Neural cell (in vitro differentiated cells): ENCODE results near the gene PLXNA2. TPM values are rescaled to one million over a fixed set of nuclear protein-coding genes. Genes with fewer than 3 reads are reported as not detected.

Source experiments
- H2AFZ ChIP-seq: fragments of 200-600, 300-800 bp; sonication (generic), shearing (Covaris generic); 2 replicates; pipeline ENCODE4 v1.6.0; 2014; ENCODE audit warnings: low read depth, mild to moderate bottlenecking, antibody characterized with exemption, low read length, moderate library complexity
- H3F3A ChIP-seq: fragments of 200-600 bp; shearing (Covaris generic); 2 replicates; pipeline ENCODE4 v1.6.1; 2016; ENCODE audit warnings: mild to moderate bottlenecking, moderate library complexity, mixed read lengths, antibody characterized with exemption, low read length; ENCODE audit not compliant: insufficient read depth, poor library complexity, severe bottlenecking
- H3K27ac ChIP-seq: fragments of 200-600, 300-800 bp; sonication (generic), shearing (Covaris generic); 2 replicates; pipeline ENCODE4 v1.5.1; 2014; ENCODE audit warnings: mild to moderate bottlenecking, low read length, moderate library complexity
- H3K27me3 ChIP-seq: fragments of 300-800, 200-600 bp; sonication (generic), shearing (Covaris generic); 2 replicates; pipeline ENCODE4 v1.6.0; 2014; ENCODE audit warnings: mild to moderate bottlenecking, low read depth, low read length, moderate library complexity; ENCODE audit not compliant: insufficient read depth
- H3K36me3 ChIP-seq: fragments of 300-800, 200-600 bp; sonication (generic), shearing (Covaris generic); 2 replicates; pipeline ENCODE4 v1.5.1; 2014; ENCODE audit warnings: mild to moderate bottlenecking, antibody characterized with exemption, low read length, moderate library complexity; ENCODE audit not compliant: insufficient read depth
- H3K4me2 ChIP-seq: fragments of 300-800, 200-600 bp; sonication (generic), shearing (Covaris generic); 2 replicates; pipeline ENCODE4 v1.6.0; 2014; ENCODE audit warnings: mild to moderate bottlenecking, low read length
- H3K4me3 ChIP-seq: fragments of 300-800, 200-600 bp; sonication (generic), shearing (Covaris generic); 2 replicates; pipeline ENCODE4 v1.5.1; 2014; ENCODE audit warnings: mild to moderate bottlenecking, low read length, moderate library complexity
- H3K79me2 ChIP-seq: fragments of 200-600 bp; shearing (Covaris generic); replicated peaks from 2 replicates; pipeline ENCODE4 v1.6.0; 2014; ENCODE audit warnings: mild to moderate bottlenecking, low read length, moderate library complexity; ENCODE audit not compliant: insufficient read depth
- H3K9ac ChIP-seq: fragments of 300-800, 200-600 bp; sonication (generic), shearing (Covaris generic); 2 replicates; pipeline ENCODE4 v1.6.1; 2016; ENCODE audit warnings: mild to moderate bottlenecking, low read length, mixed read lengths
- H3K9me2 ChIP-seq: fragments of 200-600 bp; shearing (Covaris generic); 2 replicates; pipeline ENCODE4 v1.6.1; 2016; ENCODE audit warnings: mild to moderate bottlenecking, low read length, mixed read lengths; ENCODE audit not compliant: insufficient read depth
- H3K9me3 ChIP-seq: fragments of 200-600, 300-800 bp; sonication (generic), shearing (Covaris generic); 2 replicates; pipeline ENCODE4 v1.6.1; 2016; ENCODE audit warnings: mild to moderate bottlenecking, mixed run types, low read length, moderate library complexity, mixed read lengths
- H4K20me1 ChIP-seq: fragments of 200-600 bp; shearing (Covaris generic); 2 replicates; pipeline ENCODE4 v1.6.1; 2016; ENCODE audit warnings: mild to moderate bottlenecking, mixed run types; ENCODE audit not compliant: insufficient read depth
- EP300 ChIP-seq: fragments of 450-650 bp; conservative IDR thresholded peaks from 2 replicates; pipeline ENCODE4 v1.6.1; 2014; ENCODE audit warnings: antibody characterized with exemption, mild to moderate bottlenecking, moderate library complexity; ENCODE audit not compliant: poor library complexity, severe bottlenecking
- EZH2 ChIP-seq: fragments of 200-600, 300-800 bp; shearing (Covaris generic), sonication (generic); IDR thresholded peaks from 2 replicates; pipeline ENCODE4 v1.6.1; 2014; ENCODE audit warnings: antibody characterized with exemption, low read length, borderline replicate concordance, mild to moderate bottlenecking; ENCODE audit not compliant: insufficient read depth, poor library complexity, severe bottlenecking
- MXI1 ChIP-seq: fragments of 450-650 bp; conservative IDR thresholded peaks from 2 replicates; pipeline ENCODE4 v1.6.1; 2014; ENCODE audit warnings: antibody characterized with exemption, mild to moderate bottlenecking; ENCODE audit not compliant: poor library complexity, severe bottlenecking
- POLR2AphosphoS5 ChIP-seq: IDR thresholded peaks from 2 replicates; pipeline ENCODE4 v1.6.1; 2012
- RAD21 ChIP-seq: fragments of 450-650 bp; conservative IDR thresholded peaks from 2 replicates; pipeline ENCODE4 v1.6.1; 2014; ENCODE audit warnings: antibody characterized with exemption, mild to moderate bottlenecking, moderate library complexity
- SMC3 ChIP-seq: fragments of 450-650 bp; conservative IDR thresholded peaks from 2 replicates; pipeline ENCODE4 v1.6.1; 2014; ENCODE audit warnings: antibody characterized with exemption, mild to moderate bottlenecking, moderate library complexity; ENCODE audit not compliant: poor library complexity
- TAF1 ChIP-seq: IDR thresholded peaks from 2 replicates; pipeline ENCODE4 v1.6.1; 2012; ENCODE audit warnings: low read depth
- polyA plus RNA-seq: library from polyadenylated mRNA; depleted of rRNA; stranded (reverse); fragments of >200 nt; gene quantifications from 2 replicates; pipeline ENCODE4 v1.2.3, GENCODE V29; 2014
- TF ChIP-seq, protein P1 (sequence below): IDR thresholded peaks from 2 replicates; pipeline ENCODE4 v1.6.1; 2012; ENCODE audit warnings: borderline replicate concordance
- TF ChIP-seq, protein P2 (sequence below): fragments of 450-650 bp; IDR thresholded peaks from 2 replicates; pipeline ENCODE4 v1.5.1; 2014; ENCODE audit warnings: antibody characterized with exemption, mild to moderate bottlenecking, moderate library complexity; ENCODE audit not compliant: poor library complexity, severe bottlenecking

The PLXNA2 gene
- polyA plus RNA-seq, 1 donor from 2014 or later, result 30.6 TPM

DNA sequence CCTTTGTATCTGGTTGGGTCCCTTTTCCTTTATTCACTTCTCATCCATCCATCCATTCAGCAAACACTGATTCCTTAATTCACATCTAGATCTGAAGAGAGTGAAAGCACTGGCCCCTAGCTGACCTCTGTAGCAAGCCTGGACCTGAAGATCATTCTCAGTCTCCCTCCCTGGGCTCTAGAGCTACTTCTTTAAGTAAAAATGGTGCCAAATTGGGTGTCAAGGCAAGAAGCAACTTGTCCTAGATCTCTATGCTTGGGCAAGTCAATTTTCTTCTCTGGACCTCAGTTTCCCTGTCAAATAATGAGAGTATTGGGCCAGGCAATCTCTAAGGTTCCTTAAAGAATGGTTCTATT is 36.1 kb downstream of the PLXNA2 start:
- Histone ChIP-seq H3F3A (no peaks in the 10 kb centered on the region), H3K9me2 (no peaks in the 10 kb centered on the region), H3K79me2 (peaks cover 10% of the 10 kb centered on the region), H3K4me3 (no peak overlapping the region), H3K27me3 (no peaks in the 10 kb centered on the region), H3K36me3 (peaks cover 27% of the 10 kb centered on the region), H3K9me3 (no peaks in the 10 kb centered on the region), H3K4me2 (no peak overlapping the region), H2AFZ (no peak overlapping the region), H4K20me1 (peaks cover 16% of the 10 kb centered on the region), H3K9ac (no peak overlapping the region), H3K27ac (no peak overlapping the region)
- TF ChIP-seq EZH2 (no peak), EP300 (no peak), SMC3 (no peak), TAF1 (no peak), MXI1 (no peak), RAD21 (no peak), POLR2AphosphoS5 (no peak)
- TF ChIP-seq, protein P1, sequence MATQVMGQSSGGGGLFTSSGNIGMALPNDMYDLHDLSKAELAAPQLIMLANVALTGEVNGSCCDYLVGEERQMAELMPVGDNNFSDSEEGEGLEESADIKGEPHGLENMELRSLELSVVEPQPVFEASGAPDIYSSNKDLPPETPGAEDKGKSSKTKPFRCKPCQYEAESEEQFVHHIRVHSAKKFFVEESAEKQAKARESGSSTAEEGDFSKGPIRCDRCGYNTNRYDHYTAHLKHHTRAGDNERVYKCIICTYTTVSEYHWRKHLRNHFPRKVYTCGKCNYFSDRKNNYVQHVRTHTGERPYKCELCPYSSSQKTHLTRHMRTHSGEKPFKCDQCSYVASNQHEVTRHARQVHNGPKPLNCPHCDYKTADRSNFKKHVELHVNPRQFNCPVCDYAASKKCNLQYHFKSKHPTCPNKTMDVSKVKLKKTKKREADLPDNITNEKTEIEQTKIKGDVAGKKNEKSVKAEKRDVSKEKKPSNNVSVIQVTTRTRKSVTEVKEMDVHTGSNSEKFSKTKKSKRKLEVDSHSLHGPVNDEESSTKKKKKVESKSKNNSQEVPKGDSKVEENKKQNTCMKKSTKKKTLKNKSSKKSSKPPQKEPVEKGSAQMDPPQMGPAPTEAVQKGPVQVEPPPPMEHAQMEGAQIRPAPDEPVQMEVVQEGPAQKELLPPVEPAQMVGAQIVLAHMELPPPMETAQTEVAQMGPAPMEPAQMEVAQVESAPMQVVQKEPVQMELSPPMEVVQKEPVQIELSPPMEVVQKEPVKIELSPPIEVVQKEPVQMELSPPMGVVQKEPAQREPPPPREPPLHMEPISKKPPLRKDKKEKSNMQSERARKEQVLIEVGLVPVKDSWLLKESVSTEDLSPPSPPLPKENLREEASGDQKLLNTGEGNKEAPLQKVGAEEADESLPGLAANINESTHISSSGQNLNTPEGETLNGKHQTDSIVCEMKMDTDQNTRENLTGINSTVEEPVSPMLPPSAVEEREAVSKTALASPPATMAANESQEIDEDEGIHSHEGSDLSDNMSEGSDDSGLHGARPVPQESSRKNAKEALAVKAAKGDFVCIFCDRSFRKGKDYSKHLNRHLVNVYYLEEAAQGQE, result no peak
- TF ChIP-seq, protein P2, sequence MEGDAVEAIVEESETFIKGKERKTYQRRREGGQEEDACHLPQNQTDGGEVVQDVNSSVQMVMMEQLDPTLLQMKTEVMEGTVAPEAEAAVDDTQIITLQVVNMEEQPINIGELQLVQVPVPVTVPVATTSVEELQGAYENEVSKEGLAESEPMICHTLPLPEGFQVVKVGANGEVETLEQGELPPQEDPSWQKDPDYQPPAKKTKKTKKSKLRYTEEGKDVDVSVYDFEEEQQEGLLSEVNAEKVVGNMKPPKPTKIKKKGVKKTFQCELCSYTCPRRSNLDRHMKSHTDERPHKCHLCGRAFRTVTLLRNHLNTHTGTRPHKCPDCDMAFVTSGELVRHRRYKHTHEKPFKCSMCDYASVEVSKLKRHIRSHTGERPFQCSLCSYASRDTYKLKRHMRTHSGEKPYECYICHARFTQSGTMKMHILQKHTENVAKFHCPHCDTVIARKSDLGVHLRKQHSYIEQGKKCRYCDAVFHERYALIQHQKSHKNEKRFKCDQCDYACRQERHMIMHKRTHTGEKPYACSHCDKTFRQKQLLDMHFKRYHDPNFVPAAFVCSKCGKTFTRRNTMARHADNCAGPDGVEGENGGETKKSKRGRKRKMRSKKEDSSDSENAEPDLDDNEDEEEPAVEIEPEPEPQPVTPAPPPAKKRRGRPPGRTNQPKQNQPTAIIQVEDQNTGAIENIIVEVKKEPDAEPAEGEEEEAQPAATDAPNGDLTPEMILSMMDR, result no peak

DNA sequence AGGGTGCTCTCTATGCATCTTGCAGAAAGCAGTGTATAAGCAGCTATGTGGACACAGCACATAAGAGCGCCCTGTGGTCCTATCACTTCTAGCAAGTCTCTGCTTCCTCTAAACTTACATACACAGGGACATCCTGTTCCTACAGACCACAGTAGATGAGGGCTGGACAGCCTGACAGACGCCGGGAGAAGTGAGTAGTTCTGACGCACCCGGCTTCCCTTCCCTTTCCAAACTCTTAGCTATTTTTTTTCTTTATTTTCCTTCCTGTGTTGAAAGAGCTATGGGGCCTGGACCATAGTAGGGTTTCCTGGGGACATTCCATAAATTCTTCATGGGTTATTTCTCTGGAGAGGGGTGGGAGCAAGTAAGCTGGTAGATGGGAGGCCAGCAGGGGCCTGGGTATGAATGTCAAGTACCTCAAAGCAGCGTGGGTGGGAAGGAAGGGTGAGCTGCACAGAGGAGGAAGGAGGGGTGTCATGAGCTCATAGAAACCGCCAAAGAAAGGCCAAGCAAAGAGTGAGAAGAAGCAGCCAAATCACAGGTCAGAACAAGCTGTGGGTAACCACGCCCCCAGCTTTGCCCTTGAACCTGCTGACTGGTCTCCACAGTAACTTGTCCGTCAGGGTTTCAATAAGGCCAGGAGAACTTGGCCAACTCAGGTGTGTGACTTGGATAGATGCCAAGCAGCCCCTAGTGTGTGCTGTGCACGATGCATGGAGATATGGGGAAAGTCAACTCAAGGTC is 36.6 kb downstream of the PLXNA2 start:
- no peak overlapping the region for H3K9ac ChIP-seq
- no peaks in the 10 kb centered on the region for H3K9me3 ChIP-seq
- no peak overlapping the region for H2AFZ ChIP-seq
- no peaks in the 10 kb centered on the region for H3K27me3 ChIP-seq
- TF ChIP-seq EZH2 (no peak), EP300 (no peak)
- H3K9me2 ChIP-seq, result no peaks in the 10 kb centered on the region
- no peaks in the 10 kb centered on the region for H3F3A ChIP-seq
- H3K4me2 ChIP-seq, result no peak overlapping the region
- H3K36me3 ChIP-seq, result peaks cover 27% of the 10 kb centered on the region
- H3K4me3 ChIP-seq, result no peak overlapping the region
- H3K79me2 ChIP-seq, result peaks cover 10% of the 10 kb centered on the region
- no peak overlapping the region for H3K27ac ChIP-seq
- peaks cover 10% of the 10 kb centered on the region for H4K20me1 ChIP-seq
